OCI-LY1 (cell line): ENCODE data around the gene AASS.

Experiments used
- H2AFZ ChIP-seq: fragments of 200-600 bp; sonication (generic), shearing (Covaris generic); 2 replicates; pipeline ENCODE4 v1.6.0; 2014; ENCODE audit warnings: antibody characterized with exemption, mild to moderate bottlenecking, low read length
- H3F3A ChIP-seq: fragments of 200-600 bp; sonication (generic), shearing (Covaris generic); 2 replicates; pipeline ENCODE4 v1.6.0; 2014; ENCODE audit warnings: mild to moderate bottlenecking, antibody characterized with exemption, low read length, moderate library complexity; ENCODE audit not compliant: insufficient read depth
- H3K27ac ChIP-seq: fragments of 200-600 bp; sonication (generic); 2 replicates; pipeline ENCODE4 v1.5.1; 2014; ENCODE audit warnings: low read length, mixed run types, mild to moderate bottlenecking, low read depth; ENCODE audit not compliant: poor library complexity, severe bottlenecking
- H3K27me3 ChIP-seq: fragments of 200-600 bp; sonication (generic); 2 replicates; pipeline ENCODE4 v1.6.0; 2014; ENCODE audit warnings: antibody characterized with exemption, mild to moderate bottlenecking, low read length, moderate library complexity; ENCODE audit not compliant: insufficient read depth
- H3K36me3 ChIP-seq: fragments of 200-600 bp; sonication (generic); 2 replicates; pipeline ENCODE4 v1.6.1; 2014; ENCODE audit warnings: mild to moderate bottlenecking, antibody characterized with exemption, low read length, moderate library complexity, mixed read lengths; ENCODE audit not compliant: insufficient read depth
- H3K4me1 ChIP-seq: fragments of 200-600 bp; sonication (generic); 2 replicates; pipeline ENCODE4 v1.5.1; 2014; ENCODE audit warnings: mild to moderate bottlenecking, low read length, moderate library complexity; ENCODE audit not compliant: insufficient read depth, severe bottlenecking
- H3K4me2 ChIP-seq: fragments of 200-600 bp; sonication (generic), shearing (Covaris generic); 2 replicates; pipeline ENCODE4 v1.6.1; 2014; ENCODE audit warnings: low read length
- H3K4me3 ChIP-seq: fragments of 200-600 bp; sonication (generic); 2 replicates; pipeline ENCODE4 v1.5.1; 2014; ENCODE audit warnings: low read length, low read depth, mild to moderate bottlenecking, mixed read lengths; ENCODE audit not compliant: poor library complexity, severe bottlenecking
- H3K79me2 ChIP-seq: fragments of 200-600 bp; shearing (Covaris generic); 2 replicates; pipeline ENCODE4 v1.6.1; 2016; ENCODE audit warnings: mixed run types, low read length, mixed read lengths; ENCODE audit not compliant: insufficient read depth
- H3K9ac ChIP-seq: fragments of 200-600 bp; sonication (generic), shearing (Covaris generic); 2 replicates; pipeline ENCODE4 v1.6.1; 2014; ENCODE audit warnings: mild to moderate bottlenecking, low read length, mixed read lengths
- H3K9me2 ChIP-seq: fragments of 200-600 bp; sonication (generic), shearing (Covaris generic); 2 replicates; pipeline ENCODE4 v1.6.1; 2014; ENCODE audit warnings: low read depth, mild to moderate bottlenecking, low read length, mixed read lengths
- H3K9me3 ChIP-seq: fragments of 200-600 bp; shearing (Covaris generic); 2 replicates; pipeline ENCODE4 v1.6.1; 2014; ENCODE audit warnings: low read length, mixed read lengths
- H4K20me1 ChIP-seq: fragments of 200-600 bp; sonication (generic), shearing (Covaris generic); 2 replicates; pipeline ENCODE4 v1.6.0; 2016; ENCODE audit warnings: mild to moderate bottlenecking, low read length; ENCODE audit not compliant: insufficient read depth
- CTCF ChIP-seq: fragments of 200-600 bp; sonication (generic), shearing (Covaris generic); IDR thresholded peaks from 2 replicates; pipeline ENCODE4 v1.5.1; 2017; ENCODE audit warnings: mild to moderate bottlenecking, antibody characterized with exemption, low read length, moderate library complexity, mixed read lengths
- EZH2 ChIP-seq: fragments of 200-600 bp; sonication (generic), shearing (Covaris generic); IDR thresholded peaks from 2 replicates; pipeline ENCODE4 v1.8.0; 2017; ENCODE audit warnings: borderline replicate concordance, mixed run types, mild to moderate bottlenecking, antibody characterized with exemption, low read length, moderate library complexity, mixed read lengths

Gene AASS

GRCh38 chr7:122056977-122057376 lies 87.1 kb downstream of the AASS start:
- Histone ChIP-seq H3K4me3 (no peak overlapping the region), H3K9me2 (no peaks in the 10 kb centered on the region), H3K27me3 (no peaks in the 10 kb centered on the region), H4K20me1 (no peaks in the 10 kb centered on the region), H2AFZ (no peak overlapping the region), H3K79me2 (no peaks in the 10 kb centered on the region), H3F3A (no peaks in the 10 kb centered on the region), H3K9me3 (no peaks in the 10 kb centered on the region), H3K4me1 (no peaks in the 10 kb centered on the region), H3K4me2 (no peak overlapping the region), H3K27ac (no peak overlapping the region), H3K36me3 (no peaks in the 10 kb centered on the region), H3K9ac (no peak overlapping the region)
- TF ChIP-seq CTCF (no peak), EZH2 (no peak)

GRCh38 chr7:122055073-122055472 lies 89.0 kb downstream of the AASS start:
- Histone ChIP-seq H3K27me3 (no peaks in the 10 kb centered on the region), H4K20me1 (no peaks in the 10 kb centered on the region), H3K4me1 (no peaks in the 10 kb centered on the region), H3K79me2 (no peaks in the 10 kb centered on the region), H3K9ac (no peak overlapping the region), H3K27ac (no peak overlapping the region), H3K9me2 (no peaks in the 10 kb centered on the region), H3K4me2 (no peak overlapping the region), H2AFZ (no peak overlapping the region), H3F3A (no peaks in the 10 kb centered on the region), H3K36me3 (no peaks in the 10 kb centered on the region), H3K9me3 (no peaks in the 10 kb centered on the region), H3K4me3 (no peak overlapping the region)
- TF ChIP-seq EZH2 (no peak), CTCF (no peak)

GRCh38 chr7:122054393-122054792 lies 89.7 kb downstream of the AASS start:
- no peaks in the 10 kb centered on the region for H3K27me3 ChIP-seq

More at GRCh38 chr7:122054393-122054792, 89.7 kb downstream of the AASS start:
- Histone ChIP-seq H3K9me3 (no peaks in the 10 kb centered on the region), H3K27ac (no peak overlapping the region), H3K9ac (no peak overlapping the region), H3K79me2 (no peaks in the 10 kb centered on the region), H4K20me1 (no peaks in the 10 kb centered on the region), H3K4me2 (no peak overlapping the region), H3K36me3 (no peaks in the 10 kb centered on the region), H2AFZ (no peak overlapping the region), H3K4me1 (no peaks in the 10 kb centered on the region), H3K9me2 (no peaks in the 10 kb centered on the region), H3K4me3 (no peak overlapping the region), H3F3A (no peaks in the 10 kb centered on the region)
- TF ChIP-seq CTCF (no peak), EZH2 (no peak)
